Measurements from ENCODE around the gene MRPS7. TPM values are rescaled to one million over a fixed set of nuclear protein-coding genes. Genes with fewer than 3 reads are reported as not detected.
A peak's percentile ranks its signal among the peaks of the same experiment; 100 is the strongest.

Gene MRPS7
- total RNA-seq, result 10 to 100 TPM; 29.2 to 70.1 (median 34.4) TPM
- 100 to 1,000 TPM; 129 to 135 TPM for polyA plus RNA-seq
- total RNA-seq, result 37.0 reads per million, percentile 64 among the genes with 10 or more reads in this experiment

DNA sequence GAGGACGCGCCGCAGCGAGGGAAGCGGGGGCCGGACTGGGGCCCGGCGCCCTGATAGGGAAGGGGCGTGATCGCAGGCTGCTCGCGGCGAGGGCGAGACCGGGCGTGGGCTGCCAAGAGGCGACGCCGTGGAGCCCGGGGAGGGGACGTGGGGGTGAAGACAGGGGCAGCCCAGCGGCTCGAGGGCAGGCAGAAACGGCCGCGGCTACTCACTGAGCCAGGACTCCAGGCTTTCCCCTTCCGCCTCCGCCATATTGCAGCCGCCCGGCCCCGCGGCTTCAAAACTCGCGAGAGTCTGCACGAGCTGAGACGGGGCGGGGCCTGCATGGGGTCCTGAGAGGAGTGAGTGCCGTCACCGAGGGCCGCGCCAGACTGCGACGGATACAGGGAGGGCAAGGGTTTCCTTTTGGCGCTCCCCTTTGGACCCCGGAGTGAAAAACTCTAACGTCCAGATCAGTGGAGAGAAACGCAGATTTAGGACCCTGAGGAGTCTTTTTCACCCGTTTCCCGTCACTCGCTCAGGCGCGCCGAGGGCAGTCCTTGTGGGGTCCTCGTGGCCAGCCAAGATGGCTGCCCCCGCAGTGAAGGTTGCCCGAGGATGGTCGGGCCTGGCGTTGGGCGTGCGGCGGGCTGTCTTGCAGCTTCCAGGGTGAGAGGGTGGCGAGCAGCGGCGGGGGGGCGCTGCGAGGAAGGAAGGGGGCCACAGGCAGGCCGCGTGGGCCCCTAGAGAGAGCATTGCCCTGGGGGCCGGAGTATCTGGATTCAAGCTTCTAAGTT, at the start of gene MRPS7, which contains the start of gene GGA3:
TSS of gene MRPS7 (plus strand) at position 544 of the 776 bp plus-strand sequence. CDS start at position 566, 22 bp downstream.
TSS of gene GGA3 (minus strand) at position 271 of the 776 bp plus-strand sequence. CDS start at position 252, 19 bp downstream.
- ChIA-PET POLR2A (interaction anchor here (0.8 to 6.0 kb wide), 27 partner anchors 11 to 522 kb away, joined by 3 to 132 read pairs (median 5); partner anchors contain the start of genes FDXR, GRB2, MIF4GD and MRPL58), CTCF (interaction anchor here (0.5 to 3.7 kb wide), 13 partner anchors 9 to 197 kb away, joined by 3 to 26 read pairs (median 3); partner anchors contain the start of genes GRB2, MIF4GD, SLC25A19 and SUMO2)
- Histone ChIP-seq H3K4me3 (ENCODE audit: low read length) (peak within 1 kb of the TSS; percentile 98), H3K4me1 (ENCODE audit: control insufficient read depth in 2 of 2, insufficient read depth in 2 of 2, low read length in 2 of 2) (peaks cover 23% of the 10 kb centered on the region in 2 donors), H3K27me3 (ENCODE audit: control insufficient read depth in 2 of 2, insufficient read depth in 2 of 2, low read length in 2 of 2) (no peaks in the 10 kb centered on the region), H3K9me3 (ENCODE audit: control insufficient read depth in 2 of 3, low read length in 3 of 3) (no peaks in the 10 kb centered on the region), H3K36me3 (ENCODE audit: control insufficient read depth in 2 of 3, insufficient read depth in 3 of 3, low read length in 3 of 3) (peaks cover 0 to 41% (median 9%) of the 10 kb centered on the region in 3 experiments), H3K27ac (ENCODE audit: low read depth, low read length) (peak within 1 kb of the TSS; percentile 99)
- Mint-ChIP-seq H3K36me3 (peaks cover 0 to 16% (median 4%) of the 10 kb centered on the region in 5 donors), H3K4me3 (peak within 1 kb of the TSS; percentile 94 to 100 (median 97)), H3K27me3 (no peaks in the 10 kb centered on the region), H3K9me3 (peaks cover 0 to 1% (median 0%) of the 10 kb centered on the region in 11 donors), H3K4me1 (peaks cover 40 to 65% (median 62%) of the 10 kb centered on the region in 7 donors), H3K27ac (peak within 1 kb of the TSS; percentile 100)
- ATAC-seq (peak; percentile 97), DNase-seq (peak; percentile 94 to 98 (median 96))
- intact Hi-C loops (cut with micrococcal nuclease), result loop anchor here (1.0 to 10.0 kb wide), 20 partner anchors 10 to 1465 kb away; partner anchors contain the start of genes GRB2 (in 2 of the 2), MIF4GD (in 2 of the 2), NUP85 (in 2 of the 2) and SLC25A19 (in 2 of the 2)

DNA sequence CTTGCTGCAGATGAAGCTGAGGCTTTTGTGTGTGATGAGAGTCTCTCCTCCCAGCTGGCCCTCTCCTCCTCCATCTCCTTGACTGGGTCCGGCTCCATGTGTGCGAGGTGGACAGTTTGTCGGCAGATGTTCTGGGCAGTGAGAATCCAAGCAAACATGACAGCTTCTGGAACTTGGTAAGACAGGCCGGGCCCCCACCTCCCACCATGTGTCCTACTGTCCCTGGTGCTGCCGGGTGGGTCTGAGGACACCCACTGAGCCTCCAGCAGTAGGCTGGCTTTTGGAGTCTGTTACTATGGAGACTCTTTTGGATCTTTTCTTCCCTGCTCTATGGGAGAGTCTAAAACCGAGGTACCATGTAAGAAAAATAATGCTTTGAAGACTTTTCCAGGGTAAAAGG, 43.5 kb upstream of the MRPS7 start:
- DNase-seq, result no peak
- Mint-ChIP-seq H3K27me3 (no peaks in the 10 kb centered on the region), H3K27ac (no peak overlapping the region), H3K36me3 (peaks cover 11 to 43% (median 18%) of the 10 kb centered on the region in 5 donors), H3K4me1 (peaks cover 0 to 5% (median 3%) of the 10 kb centered on the region in 7 donors), H3K9me3 (no peaks in the 10 kb centered on the region), H3K4me3 (no peak overlapping the region)
- CTCF ChIA-PET, result no interaction called here
- Histone ChIP-seq H3K4me1 (ENCODE audit: control insufficient read depth in 2 of 2, insufficient read depth in 2 of 2, low read length in 2 of 2) (no peaks in the 10 kb centered on the region), H3K27ac (ENCODE audit: low read depth, low read length) (no peak overlapping the region), H3K27me3 (ENCODE audit: control insufficient read depth in 2 of 2, insufficient read depth in 2 of 2, low read length in 2 of 2) (no peaks in the 10 kb centered on the region), H3K4me3 (ENCODE audit: low read length) (no peak overlapping the region), H3K36me3 (ENCODE audit: control insufficient read depth in 2 of 3, insufficient read depth in 3 of 3, low read length in 3 of 3) (peaks cover 6 to 71% (median 19%) of the 10 kb centered on the region in 3 experiments), H3K9me3 (ENCODE audit: control insufficient read depth in 2 of 3, low read length in 3 of 3) (no peaks in the 10 kb centered on the region)
- POLR2A ChIA-PET, result interaction anchor here (1.2 kb wide), 1 partner anchor 12 kb away, joined by 4 read pairs; no protein-coding TSS in a partner anchor
- ATAC-seq, result no peak
- intact Hi-C loops (cut with micrococcal nuclease), result no loop called here

DNA sequence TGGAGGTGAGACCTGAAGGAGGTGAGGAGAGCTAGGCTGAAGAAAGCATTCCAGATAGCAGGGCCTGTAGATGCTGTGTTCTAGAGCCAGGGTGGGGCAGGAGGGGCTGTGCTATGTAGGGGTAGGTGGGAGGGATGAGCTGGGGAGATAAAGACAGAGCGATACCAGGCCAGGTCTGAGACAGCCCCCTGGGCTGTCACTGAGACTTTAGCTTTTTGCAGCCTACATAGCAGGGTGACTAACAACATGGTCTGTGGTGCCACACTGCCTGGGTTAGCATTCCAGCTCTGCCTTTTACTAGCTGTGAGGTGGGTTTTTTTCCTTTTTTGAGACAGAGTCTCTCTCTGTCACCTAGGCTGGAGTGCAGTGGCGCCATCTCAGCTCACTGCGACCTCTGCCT, 41.9 kb upstream of the MRPS7 start:
- peak overlapping the region in 1 of 9 donors; percentile 60 for H3K27ac Mint-ChIP-seq
- H3K4me3 Mint-ChIP-seq, result no peak overlapping the region
- peaks cover 0 to 5% (median 3%) of the 10 kb centered on the region in 7 donors for H3K4me1 Mint-ChIP-seq
- H3K4me3 ChIP-seq (ENCODE audit: low read length), result no peak overlapping the region
- no peak for DNase-seq
- no peaks in the 10 kb centered on the region for H3K9me3 ChIP-seq (ENCODE audit: control insufficient read depth in 2 of 3, low read length in 3 of 3)
- ChIA-PET CTCF (interaction anchor here (0.6 to 1.6 kb wide), 4 partner anchors 9 to 90 kb away, joined by 3 to 5 read pairs (median 4); no protein-coding TSS in a partner anchor), POLR2A (interaction anchor here (0.5 to 0.7 kb wide), 2 partner anchors 8 to 57 kb away, joined by 3 to 6 read pairs; no protein-coding TSS in a partner anchor)
- H3K27me3 ChIP-seq (ENCODE audit: control insufficient read depth in 2 of 2, insufficient read depth in 2 of 2, low read length in 2 of 2), result no peaks in the 10 kb centered on the region
- intact Hi-C loops (cut with micrococcal nuclease), result no loop called here
- H3K4me1 ChIP-seq (ENCODE audit: control insufficient read depth in 2 of 2, insufficient read depth in 2 of 2, low read length in 2 of 2), result no peaks in the 10 kb centered on the region
- H3K36me3 ChIP-seq (ENCODE audit: control insufficient read depth in 2 of 3, insufficient read depth in 3 of 3, low read length in 3 of 3), result peaks cover 6 to 61% (median 18%) of the 10 kb centered on the region in 3 experiments
- no peak overlapping the region for H3K27ac ChIP-seq (ENCODE audit: low read depth, low read length)
- H3K36me3 Mint-ChIP-seq, result peaks cover 11 to 43% (median 18%) of the 10 kb centered on the region in 5 donors
- no peaks in the 10 kb centered on the region for H3K27me3 Mint-ChIP-seq
- ATAC-seq, result no peak
- no peaks in the 10 kb centered on the region for H3K9me3 Mint-ChIP-seq

DNA sequence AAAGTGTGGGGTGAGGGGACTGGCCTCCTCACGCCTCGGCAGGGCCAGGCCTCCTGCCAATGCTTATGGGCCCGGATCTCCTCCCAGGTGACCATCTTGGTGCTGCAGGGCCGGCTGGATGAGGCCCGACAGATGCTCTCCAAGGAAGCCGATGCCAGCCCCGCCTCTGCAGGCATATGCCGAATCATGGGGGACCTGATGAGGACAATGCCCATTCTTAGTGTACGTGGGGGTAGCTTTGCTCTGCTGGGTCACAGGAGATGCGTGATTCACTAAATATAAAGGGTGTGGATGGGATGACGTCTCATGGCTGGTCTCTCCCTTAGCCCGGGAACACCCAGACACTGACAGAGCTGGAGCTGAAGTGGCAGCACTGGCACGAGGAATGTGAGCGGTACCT, 36.7 kb upstream of the MRPS7 start:
- Mint-ChIP-seq H3K4me3 (no peak overlapping the region), H3K36me3 (peaks cover 4 to 37% (median 7%) of the 10 kb centered on the region in 5 donors), H3K9me3 (no peaks in the 10 kb centered on the region), H3K27ac (peak overlapping the region in 1 of 9 donors; percentile 13), H3K27me3 (no peaks in the 10 kb centered on the region), H3K4me1 (peaks cover 0 to 5% (median 0%) of the 10 kb centered on the region in 7 donors)
- no peak overlapping the region for H3K27ac ChIP-seq (ENCODE audit: low read depth, low read length)
- CTCF ChIA-PET, result interaction anchor here (0.6 kb wide), 1 partner anchor 20 kb away, joined by 3 read pairs; the partner anchor contains the start of gene NUP85
- no peaks in the 10 kb centered on the region for H3K9me3 ChIP-seq (ENCODE audit: control insufficient read depth in 2 of 3, low read length in 3 of 3)
- DNase-seq (no peak), ATAC-seq (no peak)
- intact Hi-C loops (cut with micrococcal nuclease), result no loop called here
- no peak overlapping the region for H3K4me3 ChIP-seq (ENCODE audit: low read length)
- H3K27me3 ChIP-seq (ENCODE audit: control insufficient read depth in 2 of 2, insufficient read depth in 2 of 2, low read length in 2 of 2), result no peaks in the 10 kb centered on the region
- peaks cover 0 to 62% (median 7%) of the 10 kb centered on the region in 3 experiments for H3K36me3 ChIP-seq (ENCODE audit: control insufficient read depth in 2 of 3, insufficient read depth in 3 of 3, low read length in 3 of 3)
- POLR2A ChIA-PET, result interaction anchor here (0.5 kb wide), 1 partner anchor 20 kb away, joined by 3 read pairs; no protein-coding TSS in a partner anchor
- no peaks in the 10 kb centered on the region for H3K4me1 ChIP-seq (ENCODE audit: control insufficient read depth in 2 of 2, insufficient read depth in 2 of 2, low read length in 2 of 2)

DNA sequence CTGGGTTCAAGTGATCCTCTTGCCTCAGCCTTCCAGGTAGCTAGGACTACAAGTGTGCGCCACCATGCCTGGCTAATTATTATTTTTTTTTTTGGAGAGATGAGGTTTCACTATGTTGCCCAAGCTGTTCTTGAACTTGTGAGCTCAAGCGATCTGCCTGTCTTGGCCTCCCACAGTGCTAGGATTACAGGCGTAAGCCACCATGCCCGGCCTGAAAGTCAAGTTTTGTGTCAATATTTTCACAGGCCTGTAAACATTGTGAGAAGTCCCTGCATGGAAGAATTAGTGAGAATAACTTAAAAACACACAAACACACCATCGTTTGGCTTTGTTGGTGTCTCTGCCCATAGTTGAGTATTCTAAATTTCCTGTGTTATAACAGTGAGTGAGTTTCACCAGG, 34.0 kb upstream of the MRPS7 start:
- Histone ChIP-seq H3K36me3 (ENCODE audit: control insufficient read depth in 2 of 3, insufficient read depth in 3 of 3, low read length in 3 of 3) (peaks cover 0 to 82% (median 24%) of the 10 kb centered on the region in 3 experiments), H3K9me3 (ENCODE audit: control insufficient read depth in 2 of 3, low read length in 3 of 3) (no peaks in the 10 kb centered on the region), H3K27ac (ENCODE audit: low read depth, low read length) (no peak overlapping the region), H3K4me3 (ENCODE audit: low read length) (no peak overlapping the region), H3K27me3 (ENCODE audit: control insufficient read depth in 2 of 2, insufficient read depth in 2 of 2, low read length in 2 of 2) (no peaks in the 10 kb centered on the region), H3K4me1 (ENCODE audit: control insufficient read depth in 2 of 2, insufficient read depth in 2 of 2, low read length in 2 of 2) (no peaks in the 10 kb centered on the region)
- H3K4me3 Mint-ChIP-seq, result no peak overlapping the region
- no peaks in the 10 kb centered on the region for H3K27me3 Mint-ChIP-seq
- POLR2A ChIA-PET, result interaction anchor here (0.6 to 0.7 kb wide), 3 partner anchors 8 to 33 kb away, joined by 3 to 8 read pairs (median 6); no protein-coding TSS in a partner anchor
- H3K9me3 Mint-ChIP-seq, result no peaks in the 10 kb centered on the region
- H3K27ac Mint-ChIP-seq, result peak overlapping the region in 1 of 9 donors; percentile 31
- H3K4me1 Mint-ChIP-seq, result no peaks in the 10 kb centered on the region
- DNase-seq (no peak), ATAC-seq (no peak)
- peaks cover 0 to 40% (median 4%) of the 10 kb centered on the region in 5 donors for H3K36me3 Mint-ChIP-seq
- CTCF ChIA-PET, result interaction anchor here (0.6 kb wide), 1 partner anchor 262 kb away, joined by 5 read pairs; no protein-coding TSS in a partner anchor
- intact Hi-C loops (cut with micrococcal nuclease), result no loop called here

DNA sequence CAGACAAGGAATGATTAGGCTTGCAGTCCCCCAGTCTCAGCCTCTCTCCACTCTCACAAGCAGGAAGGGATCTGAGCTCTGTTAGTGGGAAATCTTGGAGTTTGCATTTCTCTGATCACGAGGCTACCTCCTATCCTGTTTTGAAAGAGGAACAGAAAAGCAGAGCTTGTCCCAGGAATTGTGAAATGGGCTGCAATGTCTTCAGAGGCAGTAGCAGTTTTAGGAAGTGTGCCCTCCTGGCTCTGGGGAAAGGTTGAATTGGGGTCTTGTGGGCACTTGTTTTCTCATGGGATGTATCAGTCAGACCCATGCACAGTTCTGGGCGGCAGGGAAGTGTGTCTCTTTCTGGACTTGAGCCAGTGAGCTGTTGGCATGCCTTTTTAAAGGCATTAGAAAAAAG, 33.4 kb upstream of the MRPS7 start:
- H3K9me3 Mint-ChIP-seq, result no peaks in the 10 kb centered on the region
- no peak overlapping the region for H3K4me3 ChIP-seq (ENCODE audit: low read length)
- no peak overlapping the region for H3K27ac ChIP-seq (ENCODE audit: low read depth, low read length)
- ATAC-seq (peak; percentile 45), DNase-seq (no peak)
- H3K36me3 ChIP-seq (ENCODE audit: control insufficient read depth in 2 of 3, insufficient read depth in 3 of 3, low read length in 3 of 3), result peaks cover 3 to 83% (median 27%) of the 10 kb centered on the region in 3 experiments
- H3K4me3 Mint-ChIP-seq, result no peak overlapping the region
- peaks cover 0 to 41% (median 4%) of the 10 kb centered on the region in 5 donors for H3K36me3 Mint-ChIP-seq
- H3K27me3 ChIP-seq (ENCODE audit: control insufficient read depth in 2 of 2, insufficient read depth in 2 of 2, low read length in 2 of 2), result no peaks in the 10 kb centered on the region
- H3K27ac Mint-ChIP-seq, result peak overlapping the region in 4 of 9 donors; percentile 17 to 88 (median 43)
- ChIA-PET CTCF (interaction anchor here (0.8 to 1.4 kb wide), 3 partner anchors 8 to 27 kb away, joined by 3 to 5 read pairs (median 4); no protein-coding TSS in a partner anchor), POLR2A (interaction anchor here (0.6 to 0.7 kb wide), 2 partner anchors 8 to 32 kb away, joined by 3 to 6 read pairs; no protein-coding TSS in a partner anchor)
- intact Hi-C loops (cut with micrococcal nuclease), result no loop called here
- no peaks in the 10 kb centered on the region for H3K9me3 ChIP-seq (ENCODE audit: control insufficient read depth in 2 of 3, low read length in 3 of 3)
- no peaks in the 10 kb centered on the region for H3K4me1 ChIP-seq (ENCODE audit: control insufficient read depth in 2 of 2, insufficient read depth in 2 of 2, low read length in 2 of 2)
- no peaks in the 10 kb centered on the region for H3K4me1 Mint-ChIP-seq
- no peaks in the 10 kb centered on the region for H3K27me3 Mint-ChIP-seq
